GM23338 (cell line): Measurements from ENCODE around the gene INTS6. TPM values are rescaled to one million over a fixed set of nuclear protein-coding genes. Genes with fewer than 3 reads are reported as not detected.

Experiments used
- ATAC-seq: fragments of 200-7000 bp; cut with Tn5 transposase; 3 replicates; pipeline ENCODE4 v1.9.1; 2020
- DNase-seq: peaks from one replicate; pipeline ENCODE4 v3.0.0-alpha.2; 2015; ENCODE audit warnings: low spot score
- H2AFZ ChIP-seq: fragments of 200-600 bp; sonication (generic); 2 replicates; pipeline ENCODE4 v1.8.0; 2016; ENCODE audit warnings: antibody characterized with exemption, mild to moderate bottlenecking, moderate library complexity
- H3F3A ChIP-seq: fragments of 200-600 bp; sonication (generic); replicated peaks from 2 replicates; pipeline ENCODE4 v1.8.0; 2017; ENCODE audit warnings: antibody characterized with exemption, mixed run types, low read depth
- H3K27ac ChIP-seq: fragments of 200-600 bp; sonication (generic); 2 replicates; pipeline ENCODE4 v1.6.1; 2016; ENCODE audit warnings: low read depth
- H3K27me3 ChIP-seq: fragments of 200-600 bp; sonication (generic); 2 replicates; pipeline ENCODE4 v1.8.0; 2016; ENCODE audit warnings: mild to moderate bottlenecking, mixed run types, moderate library complexity; ENCODE audit not compliant: insufficient read depth
- H3K36me3 ChIP-seq: fragments of 200-600 bp; sonication (generic); 2 replicates; pipeline ENCODE4 v1.8.0; 2016; ENCODE audit warnings: mild to moderate bottlenecking; ENCODE audit not compliant: insufficient read depth
- H3K4me1 ChIP-seq: fragments of 200-600 bp; sonication (generic); 2 replicates; pipeline ENCODE4 v1.8.0; 2016; ENCODE audit warnings: mild to moderate bottlenecking, moderate library complexity; ENCODE audit not compliant: insufficient read depth
- H3K4me2 ChIP-seq: fragments of 200-600 bp; sonication (generic); 2 replicates; pipeline ENCODE4 v1.7.1; 2017; ENCODE audit warnings: mixed run types
- H3K4me3 ChIP-seq: fragments of 200-600 bp; sonication (generic); 2 replicates; pipeline ENCODE4 v1.6.1; 2016; ENCODE audit warnings: mixed run types
- H3K79me2 ChIP-seq: fragments of 200-600 bp; sonication (generic); replicated peaks from 2 replicates; pipeline ENCODE4 v1.8.0; 2017; ENCODE audit warnings: mild to moderate bottlenecking; ENCODE audit not compliant: insufficient read depth
- H3K9me2 ChIP-seq: fragments of 200-600 bp; sonication (generic); 2 replicates; pipeline ENCODE4 v1.8.0; 2017; ENCODE audit not compliant: insufficient read depth
- H4K20me1 ChIP-seq: fragments of 200-600 bp; sonication (generic); replicated peaks from 2 replicates; pipeline ENCODE4 v1.8.0; 2017; ENCODE audit warnings: mild to moderate bottlenecking; ENCODE audit not compliant: insufficient read depth
- H3K27ac Mint-ChIP-seq: 2 replicates; pipeline ENCODE4 v1.8.0; 2020; ENCODE audit warnings: inconsistent platforms, mild to moderate bottlenecking, moderate library complexity, mixed read lengths
- H3K27me3 Mint-ChIP-seq: 3 replicates; pipeline ENCODE4 v1.8.0; 2022; ENCODE audit warnings: low read depth, mild to moderate bottlenecking, moderate library complexity, mixed read lengths, inconsistent platforms; ENCODE audit not compliant: insufficient read depth, poor library complexity
- H3K36me3 Mint-ChIP-seq: 3 replicates; pipeline ENCODE4 v1.8.0; 2021; ENCODE audit warnings: low read depth, mild to moderate bottlenecking, inconsistent platforms, moderate library complexity, mixed read lengths
- H3K4me1 Mint-ChIP-seq: 3 replicates; pipeline ENCODE4 v1.8.0; 2020; ENCODE audit warnings: mild to moderate bottlenecking, inconsistent platforms, mixed read lengths
- H3K4me3 Mint-ChIP-seq: 3 replicates; pipeline ENCODE4 v1.8.0; 2021; ENCODE audit warnings: moderate library complexity, mild to moderate bottlenecking, inconsistent platforms, mixed read lengths
- H3K9me3 Mint-ChIP-seq: 3 replicates; pipeline ENCODE4 v1.8.0; 2020; ENCODE audit warnings: moderate library complexity, mild to moderate bottlenecking, inconsistent platforms, mixed read lengths
- CREB1 ChIP-seq: fragments of 250-450 bp; sonication (Bioruptor Pico); IDR thresholded peaks from 2 replicates; pipeline ENCODE4 v1.5.0; 2020; ENCODE audit warnings: low read depth, mild to moderate bottlenecking, moderate library complexity
- CTCF ChIP-seq, 2 experiments: fragments of 200-600 bp in 1 of 2; sonication (generic) in 1 of 2; conservative IDR thresholded peaks; 2 replicates each; pipeline versions ENCODE4 v1.5.1 to v1.6.1; 2016 to 2017; ENCODE audit warnings: antibody characterized with exemption in 2 of 2, low read depth in 2 of 2, mild to moderate bottlenecking in 2 of 2, moderate library complexity in 1 of 2
- NANOG ChIP-seq: IDR thresholded peaks from 2 replicates; pipeline ENCODE4 v1.6.1; 2016; ENCODE audit warnings: antibody characterized with exemption, borderline replicate concordance
- POLR2AphosphoS5 ChIP-seq: IDR thresholded peaks from 2 replicates; pipeline ENCODE4 v1.6.1; 2016; ENCODE audit warnings: antibody characterized with exemption, low read depth
- REST ChIP-seq: IDR thresholded peaks from one replicate; pipeline ENCODE4 v1.6.1; 2018; ENCODE audit warnings: antibody characterized with exemption; ENCODE audit not compliant: unreplicated experiment
- ZNF462 ChIP-seq: fragments of 250-450 bp; sonication (Bioruptor Pico); IDR thresholded peaks from 2 replicates; pipeline ENCODE4 v1.5.0; 2020; ENCODE audit warnings: mild to moderate bottlenecking, moderate library complexity
- polyA plus RNA-seq: library from polyadenylated mRNA; unstranded; fragments of >200 nt; fragmentation: Nextera tagmentation; extraction: Ambion mirVana; gene quantifications from 2 replicates; pipeline ENCODE4 v1.2.1, GENCODE V29; 2016
- total RNA-seq: library from RNA; depleted of rRNA; stranded (reverse); fragments of >200 nt; shearing (Covaris generic); gene quantifications from 2 replicates; pipeline ENCODE4 v1.2.3, GENCODE V29; 2014

INTS6 gene
- total and polyA plus RNA-seq, 2 experiments from 2014 or later, result 24.8 to 38.6 TPM

GRCh38 chr13:51394724-51395123 is 58.1 kb downstream of the INTS6 start:
- Mint-ChIP-seq H3K27ac (no peak overlapping the region), H3K9me3 (no peaks in the 10 kb centered on the region), H3K4me1 (peaks cover 31% of the 10 kb centered on the region), H3K4me3 (no peak overlapping the region), H3K27me3 (no peaks in the 10 kb centered on the region), H3K36me3 (peaks cover 5% of the 10 kb centered on the region; the same call in 1 of the 3 replicates)
- no peak overlapping the region for H2AFZ ChIP-seq
- peaks cover 18% of the 10 kb centered on the region for H3K4me1 ChIP-seq
- H3K4me3 ChIP-seq, result no peak overlapping the region
- TF ChIP-seq ZNF462 (CRISPR knock-in tag) (no peak), POLR2AphosphoS5 (no peak), CREB1 (CRISPR knock-in tag) (no peak), NANOG (no peak), CTCF (conservative IDR thresholded peaks at IDR 0.05; ENCODE audit: low read depth in 2 of 2) (no peak), REST (no peak)
- no peaks in the 10 kb centered on the region for H3F3A ChIP-seq
- no peaks in the 10 kb centered on the region for H3K36me3 ChIP-seq
- no peaks in the 10 kb centered on the region for H3K27me3 ChIP-seq
- DNase-seq (no peak), ATAC-seq (no peak)
- H4K20me1 ChIP-seq, result peaks cover 8% of the 10 kb centered on the region
- no peak overlapping the region for H3K4me2 ChIP-seq
- peaks cover 84% of the 10 kb centered on the region for H3K79me2 ChIP-seq
- no peak overlapping the region for H3K27ac ChIP-seq
- no peaks in the 10 kb centered on the region for H3K9me2 ChIP-seq
